ENCODE data around the gene SORL1-AS1.

SORL1-AS1 gene

GRCh38 chr11:121446752-121447156 lies 6.0 kb downstream of the SORL1-AS1 start:
- POLR2A ChIA-PET (ENCODE audit: unreplicated experiment): interaction anchor here (0.6 kb wide), 1 partner anchor 65 kb away, joined by 8 read pairs; no protein-coding TSS in a partner anchor

GRCh38 chr11:121445071-121445768 lies 7.5 kb downstream of the SORL1-AS1 start:
- no peak for DNase-seq
- intact Hi-C loops (cut with micrococcal nuclease; ENCODE audit: unreplicated experiment): no loop called here
- H3K4me2 ChIP-seq: no peak overlapping the region
- H2AFZ ChIP-seq: no peak overlapping the region
- no peaks in the 10 kb centered on the region for H3K79me2 ChIP-seq (ENCODE audit: low read depth)
- H3K27ac ChIP-seq: no peak overlapping the region
- ChIA-PET CTCF (no interaction called here), POLR2A (ENCODE audit: unreplicated experiment) (no interaction called here)
- no peak overlapping the region for H3K4me3 ChIP-seq
- BruUV-seq (replicated peaks): no TSS peak
- H3K27me3 ChIP-seq (ENCODE audit: insufficient read depth, low read depth): no peaks in the 10 kb centered on the region; the same call in 1 of the 2 replicates
- H3K4me1 ChIP-seq (replicated peaks; ENCODE audit: insufficient read depth): no peaks in the 10 kb centered on the region
- H3K9me2 ChIP-seq (ENCODE audit: insufficient read depth): no peaks in the 10 kb centered on the region
- no peaks in the 10 kb centered on the region for H3F3A ChIP-seq (ENCODE audit: insufficient read depth, low read depth)
- no peaks in the 10 kb centered on the region for H3K36me3 ChIP-seq (ENCODE audit: low read depth)
- H3K9me3 ChIP-seq (ENCODE audit: insufficient read depth, low read depth): no peaks in the 10 kb centered on the region
- no peak for TF ChIP-seq EZH2 (IDR thresholded peaks at IDR 0.05; ENCODE audit: low read depth)
- TF ChIP-seq, protein P1, sequence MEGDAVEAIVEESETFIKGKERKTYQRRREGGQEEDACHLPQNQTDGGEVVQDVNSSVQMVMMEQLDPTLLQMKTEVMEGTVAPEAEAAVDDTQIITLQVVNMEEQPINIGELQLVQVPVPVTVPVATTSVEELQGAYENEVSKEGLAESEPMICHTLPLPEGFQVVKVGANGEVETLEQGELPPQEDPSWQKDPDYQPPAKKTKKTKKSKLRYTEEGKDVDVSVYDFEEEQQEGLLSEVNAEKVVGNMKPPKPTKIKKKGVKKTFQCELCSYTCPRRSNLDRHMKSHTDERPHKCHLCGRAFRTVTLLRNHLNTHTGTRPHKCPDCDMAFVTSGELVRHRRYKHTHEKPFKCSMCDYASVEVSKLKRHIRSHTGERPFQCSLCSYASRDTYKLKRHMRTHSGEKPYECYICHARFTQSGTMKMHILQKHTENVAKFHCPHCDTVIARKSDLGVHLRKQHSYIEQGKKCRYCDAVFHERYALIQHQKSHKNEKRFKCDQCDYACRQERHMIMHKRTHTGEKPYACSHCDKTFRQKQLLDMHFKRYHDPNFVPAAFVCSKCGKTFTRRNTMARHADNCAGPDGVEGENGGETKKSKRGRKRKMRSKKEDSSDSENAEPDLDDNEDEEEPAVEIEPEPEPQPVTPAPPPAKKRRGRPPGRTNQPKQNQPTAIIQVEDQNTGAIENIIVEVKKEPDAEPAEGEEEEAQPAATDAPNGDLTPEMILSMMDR (conservative IDR thresholded peaks at IDR 0.05): no peak
- no peaks in the 10 kb centered on the region for H4K20me1 ChIP-seq (ENCODE audit: insufficient read depth)

More at GRCh38 chr11:121446752-121447156, 6.0 kb downstream of the SORL1-AS1 start:
- Histone ChIP-seq H2AFZ (no peak overlapping the region), H3K79me2 (ENCODE audit: low read depth) (no peaks in the 10 kb centered on the region), H3F3A (ENCODE audit: insufficient read depth, low read depth) (no peaks in the 10 kb centered on the region), H3K27ac (no peak overlapping the region), H3K9me2 (ENCODE audit: insufficient read depth) (no peaks in the 10 kb centered on the region), H3K4me2 (no peak overlapping the region), H4K20me1 (ENCODE audit: insufficient read depth) (no peaks in the 10 kb centered on the region), H3K4me3 (no peak overlapping the region), H3K27me3 (ENCODE audit: insufficient read depth, low read depth) (no peaks in the 10 kb centered on the region; the same call in 1 of the 2 replicates), H3K36me3 (ENCODE audit: low read depth) (no peaks in the 10 kb centered on the region), H3K9me3 (ENCODE audit: insufficient read depth, low read depth) (no peaks in the 10 kb centered on the region), H3K4me1 (replicated peaks; ENCODE audit: insufficient read depth) (no peaks in the 10 kb centered on the region)
- BruUV-seq (replicated peaks): no TSS peak
- no peak for DNase-seq
- CTCF ChIA-PET: no interaction called here
- TF ChIP-seq EZH2 (IDR thresholded peaks at IDR 0.05; ENCODE audit: low read depth): no peak
- TF ChIP-seq, protein P1 (conservative IDR thresholded peaks at IDR 0.05): peak; percentile 31; the same call in 1 of the 2 replicates
- intact Hi-C loops (cut with micrococcal nuclease; ENCODE audit: unreplicated experiment): no loop called here

DNA sequence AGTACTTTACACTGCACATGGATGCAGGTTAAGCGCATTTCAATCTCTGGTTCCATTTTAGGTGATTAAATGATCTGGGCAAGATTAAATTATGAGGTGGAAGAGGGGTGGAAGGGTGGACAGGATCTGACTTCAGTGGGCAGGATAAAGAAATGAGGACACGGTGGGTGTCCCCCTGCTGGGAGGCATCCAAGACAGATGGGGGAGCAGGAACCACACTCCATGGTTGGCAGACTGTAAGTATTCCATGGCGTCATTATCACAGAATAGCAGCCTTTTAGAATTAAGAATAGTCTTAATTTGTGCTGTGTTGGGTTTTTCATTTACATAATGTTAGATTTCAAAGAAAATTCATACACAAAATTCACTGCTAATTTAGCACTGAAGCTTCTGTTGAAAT lies 8.2 kb downstream of the SORL1-AS1 start:
- Histone ChIP-seq H3K9me3 (ENCODE audit: insufficient read depth, low read depth) (no peaks in the 10 kb centered on the region), H3K27ac (no peak overlapping the region), H3K4me2 (no peak overlapping the region), H3F3A (ENCODE audit: insufficient read depth, low read depth) (no peaks in the 10 kb centered on the region), H2AFZ (no peak overlapping the region), H3K9me2 (ENCODE audit: insufficient read depth) (no peaks in the 10 kb centered on the region), H4K20me1 (ENCODE audit: insufficient read depth) (no peaks in the 10 kb centered on the region), H3K4me3 (no peak overlapping the region), H3K4me1 (replicated peaks; ENCODE audit: insufficient read depth) (no peaks in the 10 kb centered on the region), H3K79me2 (ENCODE audit: low read depth) (no peaks in the 10 kb centered on the region), H3K27me3 (ENCODE audit: insufficient read depth, low read depth) (no peaks in the 10 kb centered on the region; the same call in 1 of the 2 replicates), H3K36me3 (ENCODE audit: low read depth) (no peaks in the 10 kb centered on the region)
- TF ChIP-seq, protein P1 (conservative IDR thresholded peaks at IDR 0.05): no peak
- no peak for TF ChIP-seq EZH2 (IDR thresholded peaks at IDR 0.05; ENCODE audit: low read depth)
- intact Hi-C loops (cut with micrococcal nuclease; ENCODE audit: unreplicated experiment): no loop called here
- ChIA-PET POLR2A (ENCODE audit: unreplicated experiment) (no interaction called here), CTCF (interaction anchor here (0.9 kb wide), 1 partner anchor 24 kb away, joined by 3 read pairs; no protein-coding TSS in a partner anchor)
- DNase-seq: no peak
- no TSS peak for BruUV-seq (replicated peaks)
